Activated T-cell treated with anti-CD3 and anti-CD28 coated beads, Interleukin-2, amount 50 U/mL, for 72 hours (primary cell): ENCODE results near the gene CHDH. TPM values are rescaled to one million over a fixed set of nuclear protein-coding genes. Genes with fewer than 3 reads are reported as not detected.

Experiments
- ATAC-seq, 2 donors: fragments of 150-1000 bp; cut with Tn5 transposase; replicated peaks in 1 of 2; 2 replicates each; pipeline ENCODE4 v1.10.0; 2021; ENCODE audit warnings: moderate library complexity in 2 of 2, mild to moderate bottlenecking in 1 of 2
- DNase-seq, 2 donors: peaks; one replicate each; pipeline ENCODE4 v3.0.0; 2021 to 2022; ENCODE audit warnings: mixed read lengths in 1 of 2
- H3K27ac Mint-ChIP-seq: one replicate; pipeline ENCODE4 v1.8.0; 2022; ENCODE audit warnings: mild to moderate bottlenecking, moderate library complexity, mixed read lengths
- H3K27me3 Mint-ChIP-seq: one replicate; pipeline ENCODE4 v1.8.0; 2022; ENCODE audit warnings: low read depth, mixed read lengths
- H3K36me3 Mint-ChIP-seq, 2 donors: one replicate each; pipeline ENCODE4 v1.8.0; 2022; ENCODE audit warnings: mixed read lengths in 2 of 2, mild to moderate bottlenecking in 1 of 2; ENCODE audit not compliant: insufficient read depth in 2 of 2
- H3K4me1 Mint-ChIP-seq: one replicate; pipeline ENCODE4 v1.8.0; 2022; ENCODE audit warnings: low read depth, mixed read lengths
- H3K4me3 Mint-ChIP-seq, 2 donors: one replicate each; pipeline ENCODE4 v1.8.0; 2022; ENCODE audit warnings: mild to moderate bottlenecking in 2 of 2, mixed read lengths in 2 of 2, moderate library complexity in 2 of 2
- H3K9me3 Mint-ChIP-seq, 2 donors: one replicate each; pipeline ENCODE4 v1.8.0; 2022; ENCODE audit warnings: mixed read lengths in 2 of 2
- total RNA-seq, 2 donors: library from RNA; stranded (reverse); gene quantifications; one replicate each; pipeline ENCODE4 v1.2.3, GENCODE V29; 2022

Gene CHDH
- total RNA-seq, 2 donors from 2014 or later: 0.69 to 0.89 TPM

DNA sequence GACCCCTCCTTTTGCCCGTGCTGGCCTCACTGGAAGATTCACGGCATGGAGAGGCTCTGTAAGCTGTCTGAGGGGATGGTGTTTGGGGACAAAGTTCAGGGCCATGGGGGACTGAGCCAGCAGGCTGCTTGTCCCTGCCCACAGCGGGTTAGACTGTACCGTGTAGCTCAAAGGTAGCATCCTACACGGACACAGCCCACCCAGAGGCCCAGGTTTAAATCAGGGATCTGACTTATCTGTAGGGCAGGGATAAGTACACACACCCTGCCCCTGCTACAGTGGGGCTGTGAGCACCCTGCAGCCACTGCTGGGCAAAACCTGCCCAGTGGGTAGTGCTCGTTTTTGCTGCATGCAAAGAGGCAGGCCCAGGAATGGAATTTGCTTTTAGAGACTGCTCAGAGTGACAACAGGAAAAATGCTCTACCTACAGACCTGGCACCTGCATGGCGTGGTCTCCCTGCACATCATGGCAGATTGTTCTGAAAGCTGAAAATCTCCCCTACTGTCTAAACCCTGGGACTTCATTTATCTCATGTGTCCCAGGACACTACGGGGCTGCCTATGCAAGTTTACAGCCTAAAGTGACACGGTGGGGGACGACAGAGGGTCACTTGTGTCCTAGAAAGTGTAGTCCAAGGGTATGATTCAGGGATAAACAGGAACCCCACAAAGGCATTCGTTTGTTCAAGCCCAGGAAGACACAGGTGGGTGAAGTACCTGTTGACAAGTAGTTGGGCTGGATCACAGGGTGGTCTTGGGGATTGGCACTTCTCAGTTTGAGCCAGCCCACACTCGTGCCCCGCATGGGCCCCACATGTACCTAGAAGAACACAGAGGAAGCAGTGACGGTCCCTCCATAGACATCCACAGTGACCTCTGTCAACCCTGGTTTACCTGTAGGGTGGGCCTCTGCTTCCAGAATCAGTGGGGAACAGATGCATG, 27.7 kb downstream of the CHDH start:
- DNase-seq (no peak), ATAC-seq (no peak)
- H3K9me3 Mint-ChIP-seq: no peaks in the 10 kb centered on the region
- no peaks in the 10 kb centered on the region for H3K36me3 Mint-ChIP-seq
- H3K27ac Mint-ChIP-seq: no peak overlapping the region
- no peaks in the 10 kb centered on the region for H3K4me1 Mint-ChIP-seq
- H3K4me3 Mint-ChIP-seq: no peak overlapping the region
- peaks cover 6% of the 10 kb centered on the region for H3K27me3 Mint-ChIP-seq

DNA sequence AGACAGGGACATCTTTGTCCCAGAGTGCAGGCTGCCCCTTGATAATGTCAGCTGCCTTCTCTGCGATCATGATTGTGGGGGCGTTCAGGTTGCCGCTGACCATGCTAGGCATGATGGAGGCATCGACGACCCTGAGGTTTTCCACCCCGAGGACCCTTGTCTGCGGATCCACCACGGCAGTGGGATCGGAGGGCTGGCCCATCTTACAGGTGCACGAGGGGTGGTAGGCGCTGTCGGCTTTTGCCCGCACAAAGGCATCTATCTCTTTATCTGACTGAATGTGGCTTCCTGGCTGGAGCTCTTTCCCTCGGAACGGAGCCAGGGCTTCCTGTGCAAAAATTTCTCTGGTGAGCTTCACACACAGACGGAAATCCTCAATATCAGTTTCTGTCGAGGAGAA, 28.4 kb downstream of the CHDH start:
- no peak overlapping the region for H3K4me3 Mint-ChIP-seq
- no peaks in the 10 kb centered on the region for H3K9me3 Mint-ChIP-seq
- DNase-seq (no peak), ATAC-seq (no peak)
- no peaks in the 10 kb centered on the region for H3K4me1 Mint-ChIP-seq
- H3K27ac Mint-ChIP-seq: no peak overlapping the region
- H3K27me3 Mint-ChIP-seq: peaks cover 6% of the 10 kb centered on the region
- no peaks in the 10 kb centered on the region for H3K36me3 Mint-ChIP-seq

DNA sequence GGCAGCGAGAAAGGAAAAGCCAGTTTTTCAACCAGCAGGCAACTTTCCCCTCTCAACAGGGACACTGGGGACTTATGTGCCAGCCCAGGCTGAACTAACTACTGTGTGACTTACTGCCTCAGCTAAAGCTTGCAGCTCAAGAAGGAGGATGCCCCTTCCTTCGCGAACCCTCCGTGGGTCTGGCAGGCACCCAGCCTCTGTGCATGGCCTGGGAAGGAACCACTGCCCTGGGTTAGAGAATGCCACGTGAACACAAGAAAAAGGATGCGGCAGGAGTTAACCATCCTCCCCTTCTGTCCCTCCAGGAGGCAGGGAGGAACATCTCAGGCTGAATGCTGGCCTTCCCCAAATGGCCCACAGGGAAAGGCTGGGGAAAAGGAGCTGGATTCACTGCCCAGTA, 29.0 kb downstream of the CHDH start:
- Mint-ChIP-seq H3K4me1 (no peaks in the 10 kb centered on the region), H3K9me3 (no peaks in the 10 kb centered on the region), H3K36me3 (no peaks in the 10 kb centered on the region), H3K4me3 (no peak overlapping the region), H3K27me3 (peaks cover 6% of the 10 kb centered on the region), H3K27ac (no peak overlapping the region)
- ATAC-seq (no peak), DNase-seq (no peak)

DNA sequence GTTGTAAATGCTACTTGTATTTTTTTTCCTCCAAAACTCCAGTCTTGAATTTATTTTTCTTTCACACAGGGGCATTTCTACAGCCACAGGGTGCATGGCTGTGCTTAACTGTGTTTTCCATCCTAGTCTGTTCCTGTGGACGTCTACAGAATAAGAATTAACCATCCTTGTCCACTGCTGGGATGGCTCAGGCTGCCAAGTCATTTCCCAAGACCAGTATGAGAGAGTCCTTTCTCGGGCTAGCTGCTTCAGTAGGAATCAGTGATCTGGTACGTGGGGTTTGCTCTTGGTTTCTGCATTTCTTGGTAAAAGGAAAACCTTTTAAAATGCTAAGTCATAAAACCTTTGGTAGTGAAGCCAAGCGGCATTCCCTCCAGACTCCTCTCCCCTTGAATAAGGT, 29.8 kb downstream of the CHDH start:
- ATAC-seq (no peak), DNase-seq (no peak)
- Mint-ChIP-seq H3K9me3 (no peaks in the 10 kb centered on the region), H3K36me3 (no peaks in the 10 kb centered on the region), H3K27me3 (peaks cover 6% of the 10 kb centered on the region), H3K4me3 (no peak overlapping the region), H3K27ac (no peak overlapping the region), H3K4me1 (no peaks in the 10 kb centered on the region)

DNA sequence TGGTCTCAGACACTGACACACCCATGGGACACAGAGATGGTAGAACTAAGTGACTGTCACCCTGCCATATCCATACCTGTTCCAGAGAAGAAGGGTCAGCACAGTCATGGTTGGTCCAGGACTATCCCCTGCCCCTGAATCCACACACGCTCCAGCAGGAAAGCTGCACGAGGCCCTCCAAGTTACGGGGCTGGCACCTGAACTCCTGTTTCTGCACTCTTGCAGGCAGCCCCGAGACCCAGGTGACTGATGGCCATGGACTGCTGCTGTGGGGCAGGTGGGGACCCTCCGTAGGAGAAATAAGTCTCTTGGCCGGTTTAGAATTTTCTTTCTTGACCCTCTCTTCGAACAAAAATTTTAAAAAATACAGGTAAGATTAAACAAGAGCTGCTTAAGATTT, 30.6 kb downstream of the CHDH start:
- no peak overlapping the region for H3K4me3 Mint-ChIP-seq
- ATAC-seq (no peak), DNase-seq (no peak)
- no peak overlapping the region for H3K27ac Mint-ChIP-seq
- H3K4me1 Mint-ChIP-seq: no peaks in the 10 kb centered on the region
- no peaks in the 10 kb centered on the region for H3K9me3 Mint-ChIP-seq
- H3K27me3 Mint-ChIP-seq: peaks cover 6% of the 10 kb centered on the region
- no peaks in the 10 kb centered on the region for H3K36me3 Mint-ChIP-seq

DNA sequence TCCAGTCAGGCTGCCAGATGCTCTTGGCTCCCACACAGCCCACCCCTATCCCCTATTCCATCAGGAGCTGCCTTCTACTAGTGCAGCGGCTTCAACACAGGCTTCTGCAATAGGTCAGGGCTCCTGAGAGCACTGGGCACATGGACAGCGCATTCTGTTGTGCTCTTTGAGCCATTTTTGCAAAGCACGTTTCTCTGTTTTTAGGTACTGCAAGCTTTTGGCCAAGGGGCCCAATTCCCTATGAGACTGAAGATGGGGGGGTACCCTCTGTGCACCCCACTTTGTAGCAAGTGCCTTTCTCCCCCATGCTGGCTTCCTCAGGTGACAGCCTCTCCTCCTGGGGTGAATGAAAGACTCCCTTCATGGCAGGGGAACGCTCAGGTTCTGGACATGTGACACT, 31.2 kb downstream of the CHDH start:
- no peak overlapping the region for H3K4me3 Mint-ChIP-seq
- ATAC-seq: no peak
- no peaks in the 10 kb centered on the region for H3K9me3 Mint-ChIP-seq
- no peak for DNase-seq
- H3K27me3 Mint-ChIP-seq: peaks cover 6% of the 10 kb centered on the region
- H3K27ac Mint-ChIP-seq: no peak overlapping the region
- H3K4me1 Mint-ChIP-seq: no peaks in the 10 kb centered on the region
- no peaks in the 10 kb centered on the region for H3K36me3 Mint-ChIP-seq

DNA sequence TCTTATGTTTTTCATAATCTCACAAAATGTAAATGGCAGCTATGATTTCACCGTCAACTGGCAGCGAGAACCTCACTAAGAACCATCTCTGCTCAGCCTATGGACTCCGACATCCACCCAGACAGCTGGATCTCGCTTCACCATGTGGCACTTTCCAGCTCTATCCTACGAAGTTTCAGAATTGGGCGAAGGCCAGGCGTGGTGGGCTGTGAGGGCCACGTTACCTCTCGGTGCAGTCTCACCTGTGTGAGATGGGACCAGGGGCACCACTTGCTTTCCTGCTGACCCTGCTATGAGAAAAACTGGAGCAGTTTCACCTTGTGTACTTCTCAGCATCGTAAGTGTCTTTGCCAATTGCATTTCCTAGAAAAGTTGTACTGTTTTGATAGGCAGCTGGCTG, 32.3 kb downstream of the CHDH start:
- Mint-ChIP-seq H3K27ac (no peak overlapping the region), H3K4me1 (no peaks in the 10 kb centered on the region)

DNA sequence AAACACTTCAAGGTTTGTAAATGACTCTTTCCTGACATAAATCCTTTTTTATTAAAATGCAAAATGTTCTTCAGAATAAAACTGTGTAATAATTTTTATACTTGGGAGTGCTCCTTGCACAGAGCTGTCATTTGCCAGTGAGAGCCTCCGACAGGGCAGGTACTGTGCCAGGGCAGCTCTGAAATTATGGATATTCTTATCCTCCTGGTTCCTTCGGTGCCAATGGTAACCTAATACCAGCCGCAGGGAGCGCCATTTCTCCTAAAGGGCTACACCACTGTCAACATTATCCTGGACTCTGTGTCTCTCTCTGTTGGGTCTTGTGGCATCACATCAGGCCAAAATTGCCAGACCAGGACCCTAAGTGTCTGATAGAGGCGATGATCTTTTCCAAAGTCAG, 33.0 kb downstream of the CHDH start:
- H3K27me3 Mint-ChIP-seq: peaks cover 5% of the 10 kb centered on the region
- H3K27ac Mint-ChIP-seq: no peak overlapping the region
- H3K9me3 Mint-ChIP-seq: no peaks in the 10 kb centered on the region
- no peaks in the 10 kb centered on the region for H3K4me1 Mint-ChIP-seq
- no peak overlapping the region for H3K4me3 Mint-ChIP-seq
- DNase-seq (no peak), ATAC-seq (no peak)
- no peaks in the 10 kb centered on the region for H3K36me3 Mint-ChIP-seq

More for the DNA sequence above, 32.3 kb downstream of the CHDH start:
- no peak for DNase-seq
- Mint-ChIP-seq H3K4me3 (no peak overlapping the region), H3K9me3 (no peaks in the 10 kb centered on the region), H3K36me3 (no peaks in the 10 kb centered on the region), H3K27me3 (peaks cover 6% of the 10 kb centered on the region)
- ATAC-seq: no peak

DNA sequence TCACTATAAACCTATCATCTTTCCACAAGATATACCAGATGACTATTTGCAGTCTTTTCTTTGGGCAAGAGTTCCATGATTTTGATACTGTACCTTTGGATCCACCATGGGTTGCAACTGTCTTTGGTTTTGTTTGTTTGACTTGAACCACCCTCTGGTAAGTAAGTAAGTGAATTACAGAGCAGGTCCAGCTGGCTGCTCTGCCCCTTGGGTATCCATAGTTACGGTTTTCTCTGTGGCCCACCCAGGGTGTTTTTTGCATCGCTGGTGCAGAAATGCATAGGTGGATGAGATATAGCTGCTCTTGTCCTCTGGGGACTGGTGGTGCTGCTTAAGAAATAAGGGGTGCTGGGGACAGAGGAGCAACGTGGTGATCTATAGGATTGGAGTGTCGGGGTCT, 33.8 kb downstream of the CHDH start:
- H3K4me3 Mint-ChIP-seq: no peak overlapping the region
- DNase-seq (no peak), ATAC-seq (no peak)
- no peaks in the 10 kb centered on the region for H3K36me3 Mint-ChIP-seq
- H3K9me3 Mint-ChIP-seq: no peaks in the 10 kb centered on the region
- no peaks in the 10 kb centered on the region for H3K4me1 Mint-ChIP-seq
- H3K27me3 Mint-ChIP-seq: no peaks in the 10 kb centered on the region
- no peak overlapping the region for H3K27ac Mint-ChIP-seq

DNA sequence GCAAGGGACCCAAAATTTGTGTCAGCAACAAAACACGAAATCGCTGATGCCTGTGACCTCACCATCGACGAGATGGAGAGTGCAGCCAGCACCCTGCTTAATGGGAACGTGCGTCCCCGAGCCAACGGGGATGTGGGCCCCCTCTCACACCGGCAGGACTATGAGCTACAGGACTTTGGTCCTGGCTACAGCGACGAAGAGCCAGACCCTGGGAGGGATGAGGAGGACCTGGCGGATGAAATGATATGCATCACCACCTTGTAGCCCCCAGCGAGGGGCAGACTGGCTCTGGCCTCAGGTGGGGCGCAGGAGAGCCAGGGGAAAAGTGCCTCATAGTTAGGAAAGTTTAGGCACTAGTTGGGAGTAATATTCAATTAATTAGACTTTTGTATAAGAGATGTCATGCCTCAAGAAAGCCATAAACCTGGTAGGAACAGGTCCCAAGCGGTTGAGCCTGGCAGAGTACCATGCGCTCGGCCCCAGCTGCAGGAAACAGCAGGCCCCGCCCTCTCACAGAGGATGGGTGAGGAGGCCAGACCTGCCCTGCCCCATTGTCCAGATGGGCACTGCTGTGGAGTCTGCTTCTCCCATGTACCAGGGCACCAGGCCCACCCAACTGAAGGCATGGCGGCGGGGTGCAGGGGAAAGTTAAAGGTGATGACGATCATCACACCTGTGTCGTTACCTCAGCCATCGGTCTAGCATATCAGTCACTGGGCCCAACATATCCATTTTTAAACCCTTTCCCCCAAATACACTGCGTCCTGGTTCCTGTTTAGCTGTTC, 34.9 kb downstream of the CHDH start:
- no peaks in the 10 kb centered on the region for H3K36me3 Mint-ChIP-seq
- H3K9me3 Mint-ChIP-seq: no peaks in the 10 kb centered on the region
- H3K27ac Mint-ChIP-seq: no peak overlapping the region
- H3K27me3 Mint-ChIP-seq: peaks cover 10% of the 10 kb centered on the region
- H3K4me1 Mint-ChIP-seq: no peaks in the 10 kb centered on the region
- ATAC-seq: no peak
- no peak for DNase-seq
- no peak overlapping the region for H3K4me3 Mint-ChIP-seq

DNA sequence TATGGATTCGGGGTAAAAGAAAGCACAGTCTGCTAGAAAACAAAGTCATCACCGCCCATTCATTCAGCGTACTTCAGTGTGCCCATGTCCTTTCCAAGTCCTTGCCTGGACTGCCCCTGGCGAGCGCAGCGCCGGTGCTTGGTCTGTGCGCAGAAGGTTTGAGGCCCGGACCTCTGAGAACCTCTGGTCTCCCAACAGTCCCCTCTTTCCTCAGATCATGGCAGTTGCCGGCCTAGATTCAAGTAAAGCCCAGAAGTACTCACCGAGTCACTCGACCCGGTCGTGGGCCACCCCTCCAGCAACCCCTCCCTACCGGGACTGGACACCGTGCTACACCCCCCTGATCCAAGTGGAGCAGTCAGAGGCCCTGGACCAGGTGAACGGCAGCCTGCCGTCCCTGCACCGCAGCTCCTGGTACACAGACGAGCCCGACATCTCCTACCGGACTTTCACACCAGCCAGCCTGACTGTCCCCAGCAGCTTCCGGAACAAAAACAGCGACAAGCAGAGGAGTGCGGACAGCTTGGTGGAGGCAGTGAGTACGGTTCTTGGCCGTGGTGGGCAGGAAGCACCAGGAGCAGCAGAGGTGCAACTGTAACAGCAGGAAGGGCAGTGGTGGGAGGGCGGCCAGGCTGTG, 36.3 kb downstream of the CHDH start:
- H3K4me1 Mint-ChIP-seq: no peaks in the 10 kb centered on the region
- no peaks in the 10 kb centered on the region for H3K9me3 Mint-ChIP-seq
- H3K36me3 Mint-ChIP-seq: no peaks in the 10 kb centered on the region
- no peak overlapping the region for H3K27ac Mint-ChIP-seq
- no peak overlapping the region for H3K4me3 Mint-ChIP-seq
- peaks cover 11% of the 10 kb centered on the region for H3K27me3 Mint-ChIP-seq
- DNase-seq (no peak), ATAC-seq (no peak)

DNA sequence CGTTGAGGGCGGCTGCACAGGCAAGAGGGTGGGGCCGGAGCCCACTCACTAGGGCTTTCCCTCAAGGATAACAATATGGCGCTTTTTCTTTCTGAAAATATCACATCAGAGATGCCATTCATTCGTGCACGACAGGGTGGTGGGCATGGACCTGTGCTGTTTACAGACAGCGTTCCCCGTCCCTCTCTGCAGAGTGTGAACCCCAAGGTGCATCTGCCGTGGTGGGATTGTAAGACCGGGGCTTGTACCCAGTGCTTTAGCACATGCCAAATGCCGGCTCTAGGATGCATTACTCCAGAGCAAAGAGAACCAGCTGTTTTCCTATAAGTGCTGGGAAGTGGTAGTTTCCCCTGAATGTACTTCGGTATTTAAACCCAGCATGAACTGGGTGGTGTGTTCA, 37.0 kb downstream of the CHDH start:
- no peak overlapping the region for H3K27ac Mint-ChIP-seq
- DNase-seq (no peak), ATAC-seq (no peak)
- no peaks in the 10 kb centered on the region for H3K4me1 Mint-ChIP-seq
- H3K27me3 Mint-ChIP-seq: peaks cover 11% of the 10 kb centered on the region
- H3K4me3 Mint-ChIP-seq: no peak overlapping the region
- no peaks in the 10 kb centered on the region for H3K9me3 Mint-ChIP-seq
- H3K36me3 Mint-ChIP-seq: no peaks in the 10 kb centered on the region

DNA sequence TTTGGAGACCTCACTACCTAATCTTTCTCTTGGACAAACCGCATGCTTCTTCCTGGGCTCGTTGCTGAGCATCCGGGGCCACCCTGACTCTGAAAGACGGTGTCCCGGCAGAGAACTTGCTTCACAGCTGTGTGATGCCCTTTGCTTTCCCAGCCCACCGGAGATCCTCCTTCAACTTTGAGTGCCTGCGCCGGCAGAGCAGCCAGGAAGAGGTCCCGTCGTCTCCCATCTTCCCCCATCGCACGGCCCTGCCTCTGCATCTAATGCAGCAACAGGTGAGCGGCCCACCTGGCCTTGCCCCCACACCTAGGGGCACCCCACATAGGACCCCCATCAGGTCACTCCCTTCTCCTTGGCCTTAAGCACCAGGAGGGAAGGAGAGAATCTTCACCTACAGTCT, 37.7 kb downstream of the CHDH start:
- Mint-ChIP-seq H3K4me3 (no peak overlapping the region), H3K9me3 (no peaks in the 10 kb centered on the region), H3K27ac (no peak overlapping the region), H3K36me3 (no peaks in the 10 kb centered on the region), H3K27me3 (peaks cover 11% of the 10 kb centered on the region), H3K4me1 (no peaks in the 10 kb centered on the region)
- ATAC-seq (no peak), DNase-seq (no peak)
